Measurements from ENCODE around the gene INPP5D. TPM values are rescaled to one million over a fixed set of nuclear protein-coding genes. Genes with fewer than 3 reads are reported as not detected.
"Not testable (repeated sequence)": the region's sequence is repeated elsewhere in the genome, so short reads cannot be mapped to it uniquely, and the experiment has no call there.

INPP5D gene
- total and polyA plus RNA-seq, 2 donors (not counting 3 experiments of a cell fraction or from before 2014, with no cell fraction given), result 13.9 to 46.6 TPM

DNA sequence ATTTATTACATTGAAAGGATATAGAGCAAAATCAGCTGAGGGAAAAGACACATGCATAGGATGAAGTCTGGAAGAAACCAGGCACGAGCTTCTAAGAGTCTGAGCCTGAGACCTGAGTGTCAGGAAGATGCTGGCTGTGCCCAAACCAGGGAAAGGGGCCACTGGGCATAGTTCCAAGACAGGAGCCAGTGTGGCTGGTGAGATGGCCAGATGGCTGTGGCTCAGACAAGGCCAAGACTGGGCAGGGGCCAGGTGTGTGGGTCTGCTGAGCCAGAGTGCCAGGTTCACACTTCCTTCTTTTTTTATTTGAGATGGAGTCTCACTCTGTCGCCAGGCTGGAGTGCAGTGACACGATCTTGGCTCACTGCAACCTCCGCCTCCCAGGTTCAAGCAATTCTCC, 95.9 kb downstream of the INPP5D start:
- dilution Hi-C loops (cut with MboI; ENCODE audit: extremely low pct_ligation_motif_present, low sequenced_read_pairs), result no loop called here
- H3K9ac ChIP-seq (replicated peaks; ENCODE audit: extremely low read depth, insufficient read depth, low read length), result no peak overlapping the region
- FAIRE-seq, result no peak

GRCh38 chr2:233156461-233156860, 96.3 kb downstream of the INPP5D start:
- BruUV-seq (replicated peaks); H3K4me1 ChIP-seq (ENCODE audit: control insufficient read depth, extremely low read depth, insufficient read depth, low read length); FAIRE-seq; H3K9me3 ChIP-seq (replicated peaks; ENCODE audit: control insufficient read depth, insufficient read depth, low read length); H3K27ac ChIP-seq (ENCODE audit: insufficient read depth, low read depth, low read length); POLR2A ChIA-PET; dilution Hi-C loops (cut with MboI; ENCODE audit: extremely low pct_ligation_motif_present, low sequenced_read_pairs); DNase-seq (ENCODE audit: low read depth, low spot score); H2AFZ ChIP-seq (ENCODE audit: low read depth, low read length); H3K4me3 ChIP-seq (replicated peaks in 1 of 3; ENCODE audit: insufficient read depth in 1 of 3, low read depth in 1 of 3, low read length in 3 of 3); intact Hi-C loops (cut with micrococcal nuclease); H3K9me1 ChIP-seq (replicated peaks; ENCODE audit: control insufficient read depth, extremely low read depth, insufficient read depth, low read length); H3K4me2 ChIP-seq (ENCODE audit: insufficient read depth, low read length); H4K20me1 ChIP-seq (replicated peaks; ENCODE audit: control insufficient read depth, extremely low read depth, insufficient read depth, low read length); H3K79me2 ChIP-seq (ENCODE audit: control insufficient read depth, insufficient read depth, low read length); H3K9ac ChIP-seq (replicated peaks; ENCODE audit: extremely low read depth, insufficient read depth, low read length); H3K27me3 ChIP-seq (ENCODE audit: control insufficient read depth in 2 of 2, insufficient read depth in 2 of 2, low read length in 2 of 2): not testable (repeated sequence)
- CTCF ChIA-PET, result interaction anchor here (1.0 kb wide), 1 partner anchor 102 kb away, joined by 3 read pairs; no protein-coding TSS in a partner anchor
- H3K36me3 ChIP-seq (ENCODE audit: control insufficient read depth in 2 of 2, extremely low read depth in 1 of 2, insufficient read depth in 2 of 2, low read length in 2 of 2), result peaks cover under 1 to 20% of the 10 kb centered on the region in 2 experiments

More for the DNA sequence above, 95.9 kb downstream of the INPP5D start:
- TF ChIP-seq POLR2A (IDR thresholded peaks at IDR 0.05; ENCODE audit: low read depth, low read length) (no peak), POLR2AphosphoS5 (IDR thresholded peaks at IDR 0.05; ENCODE audit: insufficient read depth, low read depth, low read length) (no peak), CTCF (IDR thresholded peaks at IDR 0.05; ENCODE audit: extremely low read depth in 1 of 2, insufficient read depth in 1 of 2, low read depth in 1 of 2, low read length in 2 of 2) (no peak), JUN (IDR thresholded peaks at IDR 0.05; ENCODE audit: borderline replicate concordance, insufficient read depth, insufficient read length, low read depth) (no peak), MYC (IDR thresholded peaks at IDR 0.05; ENCODE audit: low read depth, low read length) (no peak), FOS (IDR thresholded peaks at IDR 0.05; ENCODE audit: borderline replicate concordance, insufficient read depth, low read length) (no peak), EZH2 (IDR thresholded peaks at IDR 0.05; ENCODE audit: borderline replicate concordance, low read depth, low read length, severe bottlenecking) (no peak), GATA2 (IDR thresholded peaks at IDR 0.05; ENCODE audit: insufficient read depth, insufficient read length, low read depth, low read length) (no peak)
- TF ChIP-seq, protein P1, sequence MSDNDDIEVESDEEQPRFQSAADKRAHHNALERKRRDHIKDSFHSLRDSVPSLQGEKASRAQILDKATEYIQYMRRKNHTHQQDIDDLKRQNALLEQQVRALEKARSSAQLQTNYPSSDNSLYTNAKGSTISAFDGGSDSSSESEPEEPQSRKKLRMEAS (IDR thresholded peaks at IDR 0.05; ENCODE audit: insufficient read depth, insufficient read length), result no peak
- Histone ChIP-seq H2AFZ (ENCODE audit: low read depth, low read length) (no peak overlapping the region), H3K79me2 (ENCODE audit: control insufficient read depth, insufficient read depth, low read length) (no peaks in the 10 kb centered on the region), H3K27me3 (ENCODE audit: control insufficient read depth in 2 of 2, insufficient read depth in 2 of 2, low read length in 2 of 2) (no peaks in the 10 kb centered on the region), H4K20me1 (replicated peaks; ENCODE audit: control insufficient read depth, extremely low read depth, insufficient read depth, low read length) (no peaks in the 10 kb centered on the region), H3K4me2 (ENCODE audit: insufficient read depth, low read length) (no peak overlapping the region), H3K9me1 (replicated peaks; ENCODE audit: control insufficient read depth, extremely low read depth, insufficient read depth, low read length) (no peaks in the 10 kb centered on the region), H3K27ac (ENCODE audit: insufficient read depth, low read depth, low read length) (no peak overlapping the region), H3K4me1 (ENCODE audit: control insufficient read depth, extremely low read depth, insufficient read depth, low read length) (no peaks in the 10 kb centered on the region), H3K36me3 (ENCODE audit: control insufficient read depth in 2 of 2, extremely low read depth in 1 of 2, insufficient read depth in 2 of 2, low read length in 2 of 2) (peaks cover 2 to 23% of the 10 kb centered on the region in 2 experiments), H3K9me3 (replicated peaks; ENCODE audit: control insufficient read depth, insufficient read depth, low read length) (no peaks in the 10 kb centered on the region), H3K4me3 (replicated peaks in 1 of 3; ENCODE audit: insufficient read depth in 1 of 3, low read depth in 1 of 3, low read length in 3 of 3) (no peak overlapping the region)
- intact Hi-C loops (cut with micrococcal nuclease), result no loop called here
- POLR2A ChIA-PET, result no interaction called here
- no peak for DNase-seq (ENCODE audit: low read depth, low spot score)
- BruUV-seq (replicated peaks), result no TSS peak
- CTCF ChIA-PET, result interaction anchor here (1.0 kb wide), 1 partner anchor 101 kb away, joined by 3 read pairs; no protein-coding TSS in a partner anchor

Measured in endothelial cell of umbilical vein (primary cell).